CD14-positive monocyte (primary cell): ENCODE measurements around the gene CLCC1. TPM values are rescaled to one million over a fixed set of nuclear protein-coding genes. Genes with fewer than 3 reads are reported as not detected.

ENCODE experiments used
- DNase-seq, 3 donors: peaks; one replicate each; pipeline ENCODE4 v3.0.0-alpha.2; 2011 to 2022
- H2AFZ ChIP-seq: 2 replicates; pipeline ENCODE4 v1.6.0; 2012; ENCODE audit warnings: mild to moderate bottlenecking, low read depth, low read length, inconsistent platforms; ENCODE audit not compliant: insufficient read depth, poor library complexity, severe bottlenecking
- H3K27ac ChIP-seq, 2 donors: 1 replicate in 1 of 2; 2 replicates in 1 of 2; pipeline ENCODE4 v1.5.1; 2012 to 2013; ENCODE audit warnings: low read length in 2 of 2, control low read depth in 1 of 2, inconsistent platforms in 1 of 2, low read depth in 1 of 2, mild to moderate bottlenecking in 1 of 2
- H3K27me3 ChIP-seq, 2 donors: one replicate each; pipeline versions ENCODE4 v1.6.0 to v1.6.1; 2011 to 2013; ENCODE audit warnings: low read length in 2 of 2; ENCODE audit not compliant: control insufficient read depth in 2 of 2, insufficient read depth in 2 of 2
- H3K36me3 ChIP-seq, 2 donors: replicated peaks in 1 of 2; 1 replicate in 1 of 2; 2 replicates in 1 of 2; pipeline versions ENCODE4 v1.5.1 to v1.6.1; 2012 to 2013; ENCODE audit warnings: low read length in 2 of 2, control low read depth in 1 of 2, inconsistent platforms in 1 of 2, mild to moderate bottlenecking in 1 of 2; ENCODE audit not compliant: insufficient read depth in 2 of 2, control insufficient read depth in 1 of 2
- H3K4me1 ChIP-seq, 2 donors: 1 replicate in 1 of 2; 2 replicates in 1 of 2; pipeline versions ENCODE4 v1.5.1 to v1.6.1; 2012 to 2013; ENCODE audit warnings: low read length in 2 of 2, control low read depth in 1 of 2, inconsistent platforms in 1 of 2, mild to moderate bottlenecking in 1 of 2, moderate library complexity in 1 of 2; ENCODE audit not compliant: insufficient read depth in 2 of 2, control insufficient read depth in 1 of 2
- H3K4me2 ChIP-seq: replicated peaks from 2 replicates; pipeline ENCODE3; 2012; ENCODE audit warnings: low read length, moderate library complexity, mild to moderate bottlenecking; ENCODE audit not compliant: poor library complexity, severe bottlenecking; ENCODE audit errors: extremely low read depth
- H3K4me3 ChIP-seq, 3 experiments: fragments of 200-600 bp in 1 of 3; sonication (generic) in 1 of 3; replicated peaks in 1 of 3; 1 replicate in 2 of 3; 2 replicates in 1 of 3; pipeline ENCODE4 v1.5.1; 2011 to 2013; ENCODE audit warnings: low read length in 3 of 3, mild to moderate bottlenecking in 3 of 3, control low read depth in 2 of 3, low read depth in 2 of 3, inconsistent platforms in 1 of 3, moderate library complexity in 1 of 3
- H3K79me2 ChIP-seq: 2 replicates; pipeline ENCODE4 v1.6.0; 2012; ENCODE audit warnings: mild to moderate bottlenecking, control low read depth, inconsistent platforms, low read length, moderate library complexity; ENCODE audit not compliant: insufficient read depth
- H3K9ac ChIP-seq: 2 replicates; pipeline ENCODE4 v1.6.0; 2017; ENCODE audit warnings: low read length, mild to moderate bottlenecking; ENCODE audit not compliant: insufficient read depth, poor library complexity, severe bottlenecking
- H3K9me3 ChIP-seq, 2 donors: replicated peaks in 1 of 2; 1 replicate in 1 of 2; 2 replicates in 1 of 2; pipeline versions ENCODE4 v1.5.1 to v1.6.1; 2012 to 2013; ENCODE audit warnings: low read length in 2 of 2, control low read depth in 1 of 2; ENCODE audit not compliant: control insufficient read depth in 1 of 2, insufficient read depth in 1 of 2
- H4K20me1 ChIP-seq: 2 replicates; pipeline ENCODE4 v1.6.0; 2012; ENCODE audit warnings: mild to moderate bottlenecking, low read length, control low read depth, moderate library complexity; ENCODE audit not compliant: insufficient read depth
- H3K27ac Mint-ChIP-seq, 7 donors: one replicate each; pipeline ENCODE4 v1.8.0; 2020; ENCODE audit warnings: mild to moderate bottlenecking in 7 of 7, mixed read lengths in 7 of 7, moderate library complexity in 6 of 7, inconsistent platforms in 2 of 7
- H3K27me3 Mint-ChIP-seq, 3 donors: one replicate each; pipeline ENCODE4 v1.8.0; 2021 to 2022; ENCODE audit warnings: low read depth in 3 of 3, mild to moderate bottlenecking in 3 of 3, mixed read lengths in 3 of 3, moderate library complexity in 3 of 3, inconsistent platforms in 1 of 3
- H3K36me3 Mint-ChIP-seq, 2 donors: one replicate each; pipeline ENCODE4 v1.8.0; 2020; ENCODE audit warnings: mixed read lengths in 2 of 2, inconsistent platforms in 1 of 2, mild to moderate bottlenecking in 1 of 2
- H3K4me1 Mint-ChIP-seq: one replicate; pipeline ENCODE4 v1.8.0; 2020; ENCODE audit warnings: mild to moderate bottlenecking, mixed read lengths
- H3K4me3 Mint-ChIP-seq, 2 donors: one replicate each; pipeline ENCODE4 v1.8.0; 2020; ENCODE audit warnings: mild to moderate bottlenecking in 2 of 2, mixed read lengths in 2 of 2, moderate library complexity in 1 of 2
- H3K9me3 Mint-ChIP-seq, 7 donors: one replicate each; pipeline ENCODE4 v1.8.0; 2020 to 2022; ENCODE audit warnings: mixed read lengths in 7 of 7, mild to moderate bottlenecking in 6 of 7, moderate library complexity in 6 of 7, inconsistent platforms in 2 of 7
- CTCF ChIP-seq: fragments of 200-600 bp; IDR thresholded peaks from one replicate; pipeline ENCODE4 v1.8.0; 2022; ENCODE audit warnings: antibody characterized with exemption, mild to moderate bottlenecking
- WGBS: methylation state at CpG from one replicate; pipeline ENCODE4 v1.1.5; 2013; ENCODE audit warnings: missing lambda C conversion rate; ENCODE audit not compliant: insufficient coverage; 5-methylcytosine and 5-hydroxymethylcytosine counted together
- intact Hi-C, 2 donors: fragments of 100-400 bp; cut with micrococcal nuclease; formaldehyde crosslinking; loops; one replicate each; pipeline versions ENCODE4 v1.15.0 to v1.15.1; 2023
- polyA plus RNA-seq, 3 donors: library from polyadenylated mRNA; depleted of rRNA in 1 of 3; unstranded in 2 of 3; stranded (reverse) in 1 of 3; fragments of 300-500 nt in 2 of 3; fragments of >200 nt in 1 of 3; fragmentation: Illumina TruSeq in 2 of 3; gene quantifications; 1 replicate in 2 of 3; 2 replicates in 1 of 3; pipeline ENCODE4 v1.2.3, GENCODE V29; 2012 to 2021

The CLCC1 gene
- polyA plus RNA-seq, 3 donors = 7.1 to 12.9 (median 9.4) TPM

- Histone ChIP-seq H4K20me1 (peaks cover 57% of the 10 kb centered on the region), H3K27me3 (no peaks in the 10 kb centered on the region), H2AFZ (no peak overlapping the region), H3K9me3 (no peaks in the 10 kb centered on the region), H3K79me2 (peaks cover 94% of the 10 kb centered on the region), H3K4me1 (peaks cover 10 to 12% of the 10 kb centered on the region in 2 donors), H3K4me2 (no peak overlapping the region), H3K36me3 (peaks cover 11 to 51% of the 10 kb centered on the region in 2 donors), H3K9ac (no peak overlapping the region), H3K4me3 (no peak overlapping the region), H3K27ac (no peak overlapping the region)
- Mint-ChIP-seq H3K4me1 (peaks cover 23% of the 10 kb centered on the region), H3K9me3 (no peaks in the 10 kb centered on the region), H3K27me3 (peaks cover 0 to 2% (median 0%) of the 10 kb centered on the region in 3 donors), H3K36me3 (peaks cover 47 to 48% of the 10 kb centered on the region in 2 donors), H3K27ac (no peak overlapping the region), H3K4me3 (no peak overlapping the region)
- no peak for TF ChIP-seq CTCF
- DNase-seq = no peak
- intact Hi-C loops = no loop called here
- 97% methylated on average over 4 of the region's 5 CpGs for WGBS
Observed at GRCh38 chr1:108957888-108958287, 5.4 kb downstream of the CLCC1 start.

GRCh38 chr1:108955881-108956280, 7.4 kb downstream of the CLCC1 start:
- H3K9me3 ChIP-seq = no peaks in the 10 kb centered on the region
- H3K27me3 ChIP-seq = no peaks in the 10 kb centered on the region
- H3K9ac ChIP-seq = no peak overlapping the region
- no peak overlapping the region for H3K4me2 ChIP-seq
- peaks cover 45 to 47% of the 10 kb centered on the region in 2 donors for H3K36me3 Mint-ChIP-seq
- no peak for DNase-seq
- intact Hi-C loops = no loop called here
- no peaks in the 10 kb centered on the region for H3K4me1 ChIP-seq
- WGBS = 97% methylated on average over 3 of the region's 3 CpGs
- no peaks in the 10 kb centered on the region for H3K27me3 Mint-ChIP-seq
- H3K9me3 Mint-ChIP-seq = no peaks in the 10 kb centered on the region
- peak overlapping the region in 2 of 7 donors; percentile 2 to 39 for H3K27ac Mint-ChIP-seq
- peaks cover 13% of the 10 kb centered on the region for H3K4me1 Mint-ChIP-seq
- no peak overlapping the region for H3K4me3 Mint-ChIP-seq
- no peak overlapping the region for H3K27ac ChIP-seq
- H3K79me2 ChIP-seq = peaks cover 95% of the 10 kb centered on the region
- no peak overlapping the region for H3K4me3 ChIP-seq
- no peak for TF ChIP-seq CTCF
- peaks cover 14 to 52% of the 10 kb centered on the region in 2 donors for H3K36me3 ChIP-seq
- H4K20me1 ChIP-seq = peaks cover 64% of the 10 kb centered on the region
- no peak overlapping the region for H2AFZ ChIP-seq
